Stomach (tissue), 9 donors: ENCODE measurements around the gene CDC37L1. TPM values are rescaled to one million over a fixed set of nuclear protein-coding genes. Genes with fewer than 3 reads are reported as not detected.
A peak's percentile ranks its signal among the peaks of the same experiment; 100 is the strongest.

Experiments used
- DNase-seq, 2 donors: peaks; one replicate each; pipeline versions ENCODE4 v3.0.0 to v3.0.0-alpha.2; 2013 to 2019
- H3K27ac ChIP-seq, 5 donors: fragments of 200-600 bp in 4 of 5; sonication (generic) in 4 of 5; one replicate each; pipeline ENCODE4 v1.5.1; 2013 to 2019; ENCODE audit warnings: mild to moderate bottlenecking in 1 of 5, moderate library complexity in 1 of 5
- H3K27me3 ChIP-seq, 3 donors: fragments of 200-600 bp; sonication (generic); one replicate each; pipeline ENCODE4 v1.5.1; 2017 to 2019; ENCODE audit warnings: mixed run types in 1 of 3
- H3K36me3 ChIP-seq, 4 donors: fragments of 200-600 bp; sonication (generic); 1 replicate in 3 of 4; 2 replicates in 1 of 4; pipeline ENCODE4 v1.5.1; 2016 to 2019
- H3K4me1 ChIP-seq, 4 donors: fragments of 200-600 bp; sonication (generic); one replicate each; pipeline ENCODE4 v1.5.1; 2016 to 2019
- H3K4me3 ChIP-seq, 4 donors: fragments of 200-600 bp; sonication (generic) in 3 of 4; one replicate each; pipeline ENCODE4 v1.5.1; 2016 to 2019; ENCODE audit warnings: mild to moderate bottlenecking in 1 of 4
- H3K9me3 ChIP-seq, 4 donors: fragments of 200-600 bp; sonication (generic); one replicate each; pipeline ENCODE4 v1.5.1; 2016 to 2019
- EP300 ChIP-seq: sonication (generic); formaldehyde crosslinking; IDR thresholded peaks from one replicate; pipeline ENCODE4 v1.6.1; 2017; ENCODE audit warnings: antibody characterized with exemption
- POLR2A ChIP-seq, 4 donors: fragments of 450-650 bp; IDR thresholded peaks; one replicate each; pipeline ENCODE4 v1.6.1; 2016; ENCODE audit warnings: antibody characterized with exemption in 4 of 4, control low read depth in 2 of 4, mild to moderate bottlenecking in 1 of 4, moderate library complexity in 1 of 4
- POLR2AphosphoS5 ChIP-seq, 3 donors: sonication (generic); formaldehyde crosslinking; IDR thresholded peaks; one replicate each; pipeline ENCODE4 v1.6.1; 2016; ENCODE audit warnings: antibody characterized with exemption in 3 of 3
- WGBS, 5 donors: extraction: QIAGEN DNeasy Blood & Tissue Kit in 3 of 5; methylation state at CpG; one replicate each; pipeline versions ENCODE4 v1.1.5 to v1.1.7; 2013 to 2018; 5-methylcytosine and 5-hydroxymethylcytosine counted together
- intact Hi-C: fragments of 100-400 bp; cut with DNase I; formaldehyde crosslinking; loops from one replicate; pipeline ENCODE4 v1.15.1; 2023; ENCODE audit warnings: low total_unique reads
- polyA plus RNA-seq, 3 donors: library from polyadenylated mRNA; stranded (reverse); fragments of 200-250 nt; gene quantifications; one replicate each; pipeline ENCODE4 v1.2.3, GENCODE V29; 2013
- total RNA-seq, 5 donors: library from RNA; depleted of rRNA; stranded (reverse); fragments of >200 nt; gene quantifications; one replicate each; pipeline versions ENCODE4 v1.1.0 to v1.2.3, GENCODE V29; 2014 to 2016
- TF ChIP-seq, protein P1 (sequence below), 7 experiments: fragments of 450-650 bp in 4 of 7; fragments of 200-600 bp in 3 of 7; sonication (generic) in 3 of 7; IDR thresholded peaks; one replicate each; pipeline ENCODE4 v1.5.1; 2016 to 2019; ENCODE audit warnings: antibody characterized with exemption in 7 of 7, control low read depth in 2 of 7, mild to moderate bottlenecking in 1 of 7
- donor health status: healthy with polysubstance abuse.
- donor health status: Bipolar disorder and iron deficiency.
- donor health status: healthy.

CDC37L1 gene
- total and polyA plus RNA-seq, 8 donors, result 3.5 to 56.7 (median 20.7) TPM

DNA sequence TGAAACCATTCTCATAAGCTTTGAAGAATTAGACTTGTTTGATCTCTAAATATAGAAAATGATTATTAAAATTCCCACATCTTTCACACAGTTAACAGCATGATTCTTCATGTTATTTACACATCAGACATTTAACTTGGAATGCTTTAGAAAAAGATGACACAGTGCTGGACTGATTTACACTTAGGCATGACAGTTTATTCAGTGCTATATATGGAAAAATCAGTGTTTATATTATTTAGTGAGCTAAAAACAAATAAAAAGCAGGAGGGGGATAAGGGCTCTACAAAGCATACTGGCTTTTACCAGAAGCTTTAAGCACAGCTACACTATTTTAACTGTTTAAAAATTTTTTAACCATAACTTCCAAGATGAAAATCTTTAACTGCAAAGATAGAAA, 30.0 kb downstream of the CDC37L1 start:
- H3K9me3 ChIP-seq, result no peaks in the 10 kb centered on the region
- TF ChIP-seq POLR2A (IDR thresholded peaks at IDR 0.05) (no peak), POLR2AphosphoS5 (IDR thresholded peaks at IDR 0.05) (no peak), EP300 (no peak)
- TF ChIP-seq, protein P1, sequence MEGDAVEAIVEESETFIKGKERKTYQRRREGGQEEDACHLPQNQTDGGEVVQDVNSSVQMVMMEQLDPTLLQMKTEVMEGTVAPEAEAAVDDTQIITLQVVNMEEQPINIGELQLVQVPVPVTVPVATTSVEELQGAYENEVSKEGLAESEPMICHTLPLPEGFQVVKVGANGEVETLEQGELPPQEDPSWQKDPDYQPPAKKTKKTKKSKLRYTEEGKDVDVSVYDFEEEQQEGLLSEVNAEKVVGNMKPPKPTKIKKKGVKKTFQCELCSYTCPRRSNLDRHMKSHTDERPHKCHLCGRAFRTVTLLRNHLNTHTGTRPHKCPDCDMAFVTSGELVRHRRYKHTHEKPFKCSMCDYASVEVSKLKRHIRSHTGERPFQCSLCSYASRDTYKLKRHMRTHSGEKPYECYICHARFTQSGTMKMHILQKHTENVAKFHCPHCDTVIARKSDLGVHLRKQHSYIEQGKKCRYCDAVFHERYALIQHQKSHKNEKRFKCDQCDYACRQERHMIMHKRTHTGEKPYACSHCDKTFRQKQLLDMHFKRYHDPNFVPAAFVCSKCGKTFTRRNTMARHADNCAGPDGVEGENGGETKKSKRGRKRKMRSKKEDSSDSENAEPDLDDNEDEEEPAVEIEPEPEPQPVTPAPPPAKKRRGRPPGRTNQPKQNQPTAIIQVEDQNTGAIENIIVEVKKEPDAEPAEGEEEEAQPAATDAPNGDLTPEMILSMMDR (IDR thresholded peaks at IDR 0.05), result no peak
- intact Hi-C loops, result no loop called here

DNA sequence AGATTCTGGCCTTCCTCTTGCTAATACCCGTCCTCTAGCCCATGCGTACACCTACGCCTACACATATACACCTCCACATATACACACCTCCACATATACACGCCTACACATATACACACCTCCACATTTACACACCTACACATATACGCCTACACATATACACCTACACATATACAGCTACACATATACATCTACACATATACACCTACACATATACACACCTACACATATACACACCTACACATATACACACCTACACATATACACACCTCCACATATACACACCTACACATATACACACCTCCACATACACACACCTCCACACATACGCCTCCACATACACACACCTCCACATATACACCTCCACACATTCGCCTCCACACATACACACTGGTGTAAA, 34.5 kb downstream of the CDC37L1 start:
- Histone ChIP-seq H3K36me3 (peaks cover 49 to 96% (median 88%) of the 10 kb centered on the region in 4 donors), H3K4me3 (no peak overlapping the region), H3K27ac (no peak overlapping the region), H3K9me3 (no peaks in the 10 kb centered on the region), H3K4me1 (no peaks in the 10 kb centered on the region), H3K27me3 (no peaks in the 10 kb centered on the region)
- peak in 1 of 2 donors; percentile 4 for DNase-seq
- WGBS, 5 donors, result 52 to 77% (median 65%) methylated on average over 7 of the region's 7 CpGs
- TF ChIP-seq EP300 (no peak), POLR2AphosphoS5 (IDR thresholded peaks at IDR 0.05) (no peak), POLR2A (IDR thresholded peaks at IDR 0.05) (no peak)
- TF ChIP-seq, protein P1 (IDR thresholded peaks at IDR 0.05), result no peak
- intact Hi-C loops, result no loop called here

More for the DNA sequence above, 30.0 kb downstream of the CDC37L1 start:
- H3K36me3 ChIP-seq, result peaks cover 24 to 90% (median 76%) of the 10 kb centered on the region in 4 donors
- no peak overlapping the region for H3K27ac ChIP-seq
- H3K4me3 ChIP-seq, result no peak overlapping the region
- H3K4me1 ChIP-seq, result no peaks in the 10 kb centered on the region
- no peaks in the 10 kb centered on the region for H3K27me3 ChIP-seq
- DNase-seq, result no peak

DNA sequence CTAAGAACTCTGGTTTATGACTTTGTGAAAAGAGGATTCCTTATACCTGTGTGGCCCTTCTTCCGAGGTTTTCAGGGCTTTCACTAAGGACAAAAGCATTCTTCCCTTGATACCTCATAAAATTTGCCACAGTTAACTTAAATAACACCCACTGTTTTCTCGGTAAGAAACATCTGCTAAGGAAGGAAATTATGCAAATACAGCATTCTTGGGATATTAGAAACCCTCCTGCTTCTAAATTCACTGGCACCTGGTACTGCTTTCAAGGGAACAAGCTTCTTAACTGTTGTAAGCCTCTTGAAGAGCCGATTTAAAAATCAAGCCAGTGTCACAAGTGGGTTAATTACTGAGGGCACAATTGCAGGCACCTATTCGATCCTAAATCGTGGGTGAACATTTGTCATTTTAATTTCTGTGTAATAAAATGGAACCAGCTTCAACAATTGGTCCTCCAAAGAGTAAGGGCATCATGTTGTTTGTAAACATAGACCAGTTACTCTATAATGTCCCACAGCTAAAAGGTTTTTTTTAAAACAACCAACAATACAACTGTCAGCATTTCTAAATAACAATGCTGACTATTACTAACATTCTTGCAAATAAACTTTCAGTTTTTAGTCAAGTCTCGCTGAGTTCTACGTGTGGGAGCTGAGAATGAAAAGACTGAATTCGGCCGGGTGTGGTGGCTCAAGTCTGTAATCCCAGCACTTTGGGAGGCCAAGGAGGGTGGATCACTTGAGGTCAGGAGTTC, 35.1 kb downstream of the CDC37L1 start:
- intact Hi-C loops, result no loop called here

DNA sequence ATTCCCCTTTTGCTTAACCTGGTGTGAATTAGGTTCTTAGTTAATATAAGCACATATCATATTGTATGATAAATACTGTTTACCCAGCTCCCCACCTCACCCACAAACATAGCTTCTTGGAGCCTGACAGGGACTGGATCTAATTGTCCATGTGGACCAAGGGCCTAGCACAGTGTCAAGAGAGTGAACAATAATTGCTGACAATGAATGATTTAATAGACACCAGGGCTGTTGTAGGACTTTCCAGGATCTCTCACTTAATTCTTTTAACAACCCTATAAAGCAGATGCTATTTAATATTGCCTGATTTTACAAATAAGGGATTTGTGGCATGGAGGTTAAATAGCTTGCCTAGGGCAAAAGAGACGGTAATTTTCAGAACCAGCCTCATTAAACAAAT, 36.8 kb downstream of the CDC37L1 start:
- intact Hi-C loops, result no loop called here
- no peaks in the 10 kb centered on the region for H3K27me3 ChIP-seq
- 82 to 95% (median 88%) methylated on average over 1 of the region's 1 CpG for WGBS, 5 donors

More for the DNA sequence above, 35.1 kb downstream of the CDC37L1 start:
- no peak for DNase-seq
- WGBS, 5 donors, result 77 to 88% (median 85%) methylated on average over 9 of the region's 9 CpGs
- Histone ChIP-seq H3K9me3 (no peaks in the 10 kb centered on the region), H3K27ac (no peak overlapping the region), H3K4me1 (no peaks in the 10 kb centered on the region), H3K27me3 (no peaks in the 10 kb centered on the region), H3K4me3 (no peak overlapping the region), H3K36me3 (peaks cover 54 to 96% (median 93%) of the 10 kb centered on the region in 4 donors)
- TF ChIP-seq, protein P1 (IDR thresholded peaks at IDR 0.05), result no peak
- TF ChIP-seq EP300, result no peak
- TF ChIP-seq POLR2A (IDR thresholded peaks at IDR 0.05), result no peak
- TF ChIP-seq POLR2AphosphoS5 (IDR thresholded peaks at IDR 0.05), result no peak

More for the DNA sequence above, 36.8 kb downstream of the CDC37L1 start:
- TF ChIP-seq EP300 (no peak), POLR2AphosphoS5 (IDR thresholded peaks at IDR 0.05) (no peak), POLR2A (IDR thresholded peaks at IDR 0.05) (no peak)
- TF ChIP-seq, protein P1 (IDR thresholded peaks at IDR 0.05), result no peak
- no peak overlapping the region for H3K27ac ChIP-seq
- no peaks in the 10 kb centered on the region for H3K9me3 ChIP-seq
- peaks cover 49 to 99% (median 95%) of the 10 kb centered on the region in 4 donors for H3K36me3 ChIP-seq
- DNase-seq, result no peak
- H3K4me3 ChIP-seq, result no peak overlapping the region
- H3K4me1 ChIP-seq, result no peaks in the 10 kb centered on the region
